Stimulated activated CD4-positive, alpha-beta T cell treated with anti-CD3 and anti-CD28 coated beads, Interleukin-12 subunit alpha, Interleukin-12 subunit beta, amount 100 ng/mL, for 24 hours (primary cell): ENCODE data around the gene FA2H.
"Not testable (repeated sequence)": the region's sequence is repeated elsewhere in the genome, so short reads cannot be mapped to it uniquely, and the experiment has no call there.

Experiments
- DNase-seq, 2 experiments: peaks; one replicate each; pipeline ENCODE4 v3.0.0-alpha.2; 2020; ENCODE audit warnings: low read depth in 2 of 2

The FA2H gene

GRCh38 chr16:74774223-74775139, at the start of gene FA2H:
TSS of gene FA2H (minus strand) at chr16:74774820. CDS start at chr16:74774755, 65 bp downstream.
- DNase-seq, result peak; percentile 31 to 51

- no peak for DNase-seq
These were observed 43.2 kb upstream of the FA2H start for GRCh38 chr16:74817851-74818250.

- peak; percentile 33 to 70 for DNase-seq
These were observed 38.6 kb upstream of the FA2H start for GRCh38 chr16:74813109-74813641.

- DNase-seq, result no peak
These were observed 37.3 kb upstream of the FA2H start for GRCh38 chr16:74811911-74812310.

GRCh38 chr16:74811216-74811615, 36.6 kb upstream of the FA2H start:
- DNase-seq, result not testable (repeated sequence)

- DNase-seq, result no peak
These were observed 32.5 kb upstream of the FA2H start for GRCh38 chr16:74807052-74807646.

GRCh38 chr16:74800216-74800871, 25.7 kb upstream of the FA2H start:
- DNase-seq, result no peak

- DNase-seq, result no peak
These were observed 22.8 kb upstream of the FA2H start for GRCh38 chr16:74797414-74797813.

- no peak for DNase-seq
These were observed 20.5 kb upstream of the FA2H start for GRCh38 chr16:74795104-74795503.

GRCh38 chr16:74794668-74795067, 20.0 kb upstream of the FA2H start:
- DNase-seq, result no peak

GRCh38 chr16:74793571-74793970, 19.0 kb upstream of the FA2H start:
- DNase-seq, result no peak

- no peak for DNase-seq
These were observed 17.6 kb upstream of the FA2H start for GRCh38 chr16:74792225-74792624.

- not testable (repeated sequence) for DNase-seq
These were observed 17.1 kb upstream of the FA2H start for GRCh38 chr16:74791749-74792148.

GRCh38 chr16:74788108-74788507, 13.5 kb upstream of the FA2H start:
- DNase-seq, result no peak

GRCh38 chr16:74785031-74785430, 10.4 kb upstream of the FA2H start:
- DNase-seq, result no peak

- DNase-seq, result no peak
These were observed 4.0 kb upstream of the FA2H start for GRCh38 chr16:74778646-74779045.

- no peak for DNase-seq
These were observed 2.3 kb upstream of the FA2H start for GRCh38 chr16:74776926-74777325.

GRCh38 chr16:74775255-74775654, 635 bp upstream of the FA2H start:
- no peak for DNase-seq

- DNase-seq, result no peak
These were observed 986 bp downstream of the FA2H start for GRCh38 chr16:74773446-74774222.

- no peak for DNase-seq
These were observed 2.8 kb downstream of the FA2H start for GRCh38 chr16:74771656-74772315.
